ENCODE data around the gene ACTBL2. TPM values are rescaled to one million over a fixed set of nuclear protein-coding genes. Genes with fewer than 3 reads are reported as not detected.
"Not testable (repeated sequence)": the region's sequence is repeated elsewhere in the genome, so short reads cannot be mapped to it uniquely, and the experiment has no call there.

Gene ACTBL2
- not detected in 2 replicates for total RNA-seq

- intact Hi-C loops (cut with micrococcal nuclease) = no loop called here
These were observed at the start of gene ACTBL2 for GRCh38 chr5:57482671-57483106. ACTBL2 (minus strand) TSS chr5:57482811; CDS start chr5:57482707, 104 bp downstream.

GRCh38 chr5:57531333-57531732 lies 48.7 kb upstream of the ACTBL2 start:
- intact Hi-C loops (cut with micrococcal nuclease) = no loop called here

- intact Hi-C loops (cut with micrococcal nuclease) = no loop called here
These were observed 47.3 kb upstream of the ACTBL2 start for GRCh38 chr5:57529864-57530263.

- intact Hi-C loops (cut with micrococcal nuclease) = no loop called here
These were observed 45.3 kb upstream of the ACTBL2 start for GRCh38 chr5:57527870-57528269.

GRCh38 chr5:57524348-57525060 lies 41.9 kb upstream of the ACTBL2 start:
- intact Hi-C loops (cut with micrococcal nuclease) = no loop called here

- intact Hi-C loops (cut with micrococcal nuclease) = not testable (repeated sequence)
These were observed 39.9 kb upstream of the ACTBL2 start for GRCh38 chr5:57522477-57522876.

GRCh38 chr5:57518415-57518814 lies 35.8 kb upstream of the ACTBL2 start:
- intact Hi-C loops (cut with micrococcal nuclease) = not testable (repeated sequence)

- intact Hi-C loops (cut with micrococcal nuclease) = no loop called here
These were observed 34.6 kb upstream of the ACTBL2 start for GRCh38 chr5:57517250-57517649.

- intact Hi-C loops (cut with micrococcal nuclease) = no loop called here
These were observed 31.2 kb upstream of the ACTBL2 start for GRCh38 chr5:57513785-57514184.

- intact Hi-C loops (cut with micrococcal nuclease) = no loop called here
These were observed 28.7 kb upstream of the ACTBL2 start for GRCh38 chr5:57511321-57511720.

- intact Hi-C loops (cut with micrococcal nuclease) = no loop called here
These were observed 27.1 kb upstream of the ACTBL2 start for GRCh38 chr5:57509501-57510260.

GRCh38 chr5:57508211-57508610 lies 25.6 kb upstream of the ACTBL2 start:
- intact Hi-C loops (cut with micrococcal nuclease) = no loop called here

GRCh38 chr5:57505272-57506200 lies 22.9 kb upstream of the ACTBL2 start:
- intact Hi-C loops (cut with micrococcal nuclease) = no loop called here

- intact Hi-C loops (cut with micrococcal nuclease) = no loop called here
These were observed 21.7 kb upstream of the ACTBL2 start for GRCh38 chr5:57504357-57504756.

GRCh38 chr5:57503433-57503832 lies 20.8 kb upstream of the ACTBL2 start:
- intact Hi-C loops (cut with micrococcal nuclease) = no loop called here

GRCh38 chr5:57501414-57502201 lies 19.0 kb upstream of the ACTBL2 start:
- intact Hi-C loops (cut with micrococcal nuclease) = no loop called here

GRCh38 chr5:57499262-57500050 lies 16.8 kb upstream of the ACTBL2 start:
- intact Hi-C loops (cut with micrococcal nuclease) = loop anchor here (1.0 to 10.0 kb wide), 5 partner anchors 151 to 961 kb away; partner anchors contain the start of genes PLK2 and SETD9

- intact Hi-C loops (cut with micrococcal nuclease) = loop anchor here (2.0 to 10.0 kb wide), 3 partner anchors 153 to 593 kb away; partner anchors contain the start of gene SETD9
These were observed 15.1 kb upstream of the ACTBL2 start for GRCh38 chr5:57497733-57498132.

GRCh38 chr5:57495285-57496086 lies 12.9 kb upstream of the ACTBL2 start:
- intact Hi-C loops (cut with micrococcal nuclease) = loop anchor here (1.0 to 10.0 kb wide), 3 partner anchors 279 to 965 kb away; partner anchors contain the start of genes PLK2 and SETD9
